ENCODE measurements around the gene GAS2L3. TPM values are rescaled to one million over a fixed set of nuclear protein-coding genes. Genes with fewer than 3 reads are reported as not detected.
"Not testable (repeated sequence)": the region's sequence is repeated elsewhere in the genome, so short reads cannot be mapped to it uniquely, and the experiment has no call there.

Gene GAS2L3
- total and polyA plus RNA-seq, 2 donors (not counting 1 experiment from before 2014, with no cell fraction given): 0.10 TPM; not detected in 1

DNA sequence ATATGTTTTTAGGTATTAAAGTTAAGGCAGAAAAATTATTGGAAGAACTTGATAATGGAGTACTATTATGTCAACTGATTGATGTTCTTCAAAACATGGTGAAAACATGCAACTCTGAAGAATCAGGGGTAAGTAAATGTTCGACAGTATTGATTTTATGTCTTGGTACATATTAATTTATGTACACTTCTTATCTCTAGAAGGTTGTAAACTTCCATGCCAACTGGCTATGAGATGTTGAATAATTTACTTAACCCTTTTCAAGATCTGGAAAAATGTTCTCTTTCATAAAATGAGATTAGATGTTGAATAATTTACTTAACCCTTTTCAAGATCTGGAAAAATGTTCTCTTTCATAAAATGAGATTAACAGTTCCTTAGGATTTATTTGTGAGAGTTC is 28.1 kb downstream of the GAS2L3 start:
- Mint-ChIP-seq H3K27me3 (no peaks in the 10 kb centered on the region), H3K27ac (no peak overlapping the region), H3K4me1 (no peaks in the 10 kb centered on the region), H3K4me3 (no peak overlapping the region), H3K9me3 (ENCODE audit: insufficient read depth) (no peaks in the 10 kb centered on the region)
- TF ChIP-seq EZH2 (IDR thresholded peaks at IDR 0.05; ENCODE audit: borderline replicate concordance, insufficient read depth, low read depth, low read length, poor library complexity, severe bottlenecking): no peak
- TF ChIP-seq, protein P1, sequence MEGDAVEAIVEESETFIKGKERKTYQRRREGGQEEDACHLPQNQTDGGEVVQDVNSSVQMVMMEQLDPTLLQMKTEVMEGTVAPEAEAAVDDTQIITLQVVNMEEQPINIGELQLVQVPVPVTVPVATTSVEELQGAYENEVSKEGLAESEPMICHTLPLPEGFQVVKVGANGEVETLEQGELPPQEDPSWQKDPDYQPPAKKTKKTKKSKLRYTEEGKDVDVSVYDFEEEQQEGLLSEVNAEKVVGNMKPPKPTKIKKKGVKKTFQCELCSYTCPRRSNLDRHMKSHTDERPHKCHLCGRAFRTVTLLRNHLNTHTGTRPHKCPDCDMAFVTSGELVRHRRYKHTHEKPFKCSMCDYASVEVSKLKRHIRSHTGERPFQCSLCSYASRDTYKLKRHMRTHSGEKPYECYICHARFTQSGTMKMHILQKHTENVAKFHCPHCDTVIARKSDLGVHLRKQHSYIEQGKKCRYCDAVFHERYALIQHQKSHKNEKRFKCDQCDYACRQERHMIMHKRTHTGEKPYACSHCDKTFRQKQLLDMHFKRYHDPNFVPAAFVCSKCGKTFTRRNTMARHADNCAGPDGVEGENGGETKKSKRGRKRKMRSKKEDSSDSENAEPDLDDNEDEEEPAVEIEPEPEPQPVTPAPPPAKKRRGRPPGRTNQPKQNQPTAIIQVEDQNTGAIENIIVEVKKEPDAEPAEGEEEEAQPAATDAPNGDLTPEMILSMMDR (IDR thresholded peaks at IDR 0.05): no peak
- Histone ChIP-seq H3K27me3 (replicated peaks in 1 of 4; ENCODE audit: control extremely low read depth in 1 of 4, control insufficient read depth in 3 of 4, insufficient read depth in 4 of 4, low read length in 3 of 4) (no peaks in the 10 kb centered on the region), H3K36me3 (replicated peaks in 1 of 2; ENCODE audit: control extremely low read depth in 1 of 2, control insufficient read depth in 1 of 2, extremely low read depth in 1 of 2, insufficient read depth in 2 of 2, low read length in 1 of 2) (no peaks in the 10 kb centered on the region), H3K27ac (ENCODE audit: low read length in 2 of 2) (no peak overlapping the region), H2AFZ (ENCODE audit: insufficient read depth, low read depth, low read length, poor library complexity, severe bottlenecking) (no peak overlapping the region), H3K9ac (ENCODE audit: low read length) (no peak overlapping the region), H3K4me1 (ENCODE audit: control insufficient read depth in 2 of 2, insufficient read depth in 2 of 2, low read length in 2 of 2) (no peaks in the 10 kb centered on the region), H3K79me2 (ENCODE audit: control insufficient read depth, insufficient read depth, low read length) (no peaks in the 10 kb centered on the region), H3K4me2 (replicated peaks; ENCODE audit: low read depth, low read length, poor library complexity, severe bottlenecking) (no peak overlapping the region), H3K9me3 (ENCODE audit: control extremely low read depth in 1 of 3, control insufficient read depth in 2 of 3, insufficient read depth in 1 of 3, low read length in 2 of 3) (no peaks in the 10 kb centered on the region), H4K20me1 (ENCODE audit: control insufficient read depth, insufficient read depth, low read length, poor library complexity, severe bottlenecking) (no peaks in the 10 kb centered on the region), H3K4me3 (ENCODE audit: control extremely low read depth in 1 of 5, extremely low read depth in 1 of 5, insufficient read depth in 1 of 5, low read depth in 2 of 5, low read length in 4 of 5) (no peak overlapping the region)
- ChIA-PET CTCF (no interaction called here), POLR2A (no interaction called here)
- WGBS (ENCODE audit: insufficient coverage): no CpG with 5 or more reads among the region's 1 CpG
- intact Hi-C loops (cut with micrococcal nuclease): no loop called here
- DNase-seq (no peak), ATAC-seq (ENCODE audit: low read depth) (no peak)

DNA sequence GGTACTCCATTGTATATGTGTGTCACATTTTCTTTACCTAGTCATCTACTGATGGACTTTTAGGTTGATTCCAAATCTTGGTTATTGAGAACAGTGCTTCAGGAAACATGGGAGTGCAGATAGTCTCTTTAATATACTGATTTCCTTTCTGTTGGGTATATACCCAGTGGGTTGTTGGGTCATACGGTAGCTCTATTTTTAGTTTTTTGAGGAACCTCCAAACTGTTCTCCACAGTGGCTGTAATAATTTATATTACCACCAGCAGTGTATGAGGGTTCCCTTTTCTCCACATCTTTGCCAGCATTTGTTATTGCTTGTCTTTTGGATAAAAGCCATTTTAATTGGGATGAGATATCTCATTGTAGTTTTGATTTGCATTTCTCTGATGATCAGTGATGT is 29.5 kb downstream of the GAS2L3 start:
- CTCF ChIA-PET: interaction anchor here (0.6 kb wide), 1 partner anchor 374 kb away, joined by 3 read pairs; no protein-coding TSS in a partner anchor
- H4K20me1 ChIP-seq (ENCODE audit: control insufficient read depth, insufficient read depth, low read length, poor library complexity, severe bottlenecking); H3K4me3 ChIP-seq (ENCODE audit: control extremely low read depth in 1 of 5, extremely low read depth in 1 of 5, insufficient read depth in 1 of 5, low read depth in 2 of 5, low read length in 4 of 5); H3K27ac ChIP-seq (ENCODE audit: low read length in 2 of 2); H3K4me2 ChIP-seq (replicated peaks; ENCODE audit: low read depth, low read length, poor library complexity, severe bottlenecking); H3K9me3 ChIP-seq (ENCODE audit: control extremely low read depth in 1 of 3, control insufficient read depth in 2 of 3, insufficient read depth in 1 of 3, low read length in 2 of 3); H3K79me2 ChIP-seq (ENCODE audit: control insufficient read depth, insufficient read depth, low read length); intact Hi-C loops (cut with micrococcal nuclease); H3K4me1 ChIP-seq (ENCODE audit: control insufficient read depth in 2 of 2, insufficient read depth in 2 of 2, low read length in 2 of 2); H3K4me3 Mint-ChIP-seq; H3K9me3 Mint-ChIP-seq (ENCODE audit: insufficient read depth); H3K27me3 ChIP-seq (replicated peaks in 1 of 4; ENCODE audit: control extremely low read depth in 1 of 4, control insufficient read depth in 3 of 4, insufficient read depth in 4 of 4, low read length in 3 of 4); POLR2A ChIA-PET; DNase-seq; H3K4me1 Mint-ChIP-seq; H3K9ac ChIP-seq (ENCODE audit: low read length); H3K27me3 Mint-ChIP-seq; H3K36me3 ChIP-seq (replicated peaks in 1 of 2; ENCODE audit: control extremely low read depth in 1 of 2, control insufficient read depth in 1 of 2, extremely low read depth in 1 of 2, insufficient read depth in 2 of 2, low read length in 1 of 2); H2AFZ ChIP-seq (ENCODE audit: insufficient read depth, low read depth, low read length, poor library complexity, severe bottlenecking); H3K27ac Mint-ChIP-seq; ATAC-seq (ENCODE audit: low read depth): not testable (repeated sequence)
- no CpG with 5 or more reads among the region's 1 CpG for WGBS (ENCODE audit: insufficient coverage)
